Hematopoietic multipotent progenitor cell (in vitro differentiated cells): Measurements from ENCODE around the gene ZDHHC11. TPM values are rescaled to one million over a fixed set of nuclear protein-coding genes. Genes with fewer than 3 reads are reported as not detected.
"Not testable (repeated sequence)": the region's sequence is repeated elsewhere in the genome, so short reads cannot be mapped to it uniquely, and the experiment has no call there.

Experiments used
- DNase-seq, 3 donors: peaks; one replicate each; pipeline ENCODE4 v3.0.0-alpha.2; 2011 to 2015; ENCODE audit warnings: low read depth in 2 of 3, low spot score in 2 of 3
- total RNA-seq: library from RNA; depleted of rRNA; stranded (reverse); fragments of >200 nt; gene quantifications from one replicate; pipeline ENCODE4 v1.2.3, GENCODE V29; 2012

Gene ZDHHC11
- total RNA-seq, 1 donor: 5.9 TPM

GRCh38 chr5:751992-752391 is 98.8 kb downstream of the ZDHHC11 start:
- DNase-seq: not testable (repeated sequence)

- DNase-seq: no peak
These were observed 99.3 kb downstream of the ZDHHC11 start for GRCh38 chr5:751496-751895.

GRCh38 chr5:750226-750625 is 100.6 kb downstream of the ZDHHC11 start:
- DNase-seq: not testable (repeated sequence)

DNA sequence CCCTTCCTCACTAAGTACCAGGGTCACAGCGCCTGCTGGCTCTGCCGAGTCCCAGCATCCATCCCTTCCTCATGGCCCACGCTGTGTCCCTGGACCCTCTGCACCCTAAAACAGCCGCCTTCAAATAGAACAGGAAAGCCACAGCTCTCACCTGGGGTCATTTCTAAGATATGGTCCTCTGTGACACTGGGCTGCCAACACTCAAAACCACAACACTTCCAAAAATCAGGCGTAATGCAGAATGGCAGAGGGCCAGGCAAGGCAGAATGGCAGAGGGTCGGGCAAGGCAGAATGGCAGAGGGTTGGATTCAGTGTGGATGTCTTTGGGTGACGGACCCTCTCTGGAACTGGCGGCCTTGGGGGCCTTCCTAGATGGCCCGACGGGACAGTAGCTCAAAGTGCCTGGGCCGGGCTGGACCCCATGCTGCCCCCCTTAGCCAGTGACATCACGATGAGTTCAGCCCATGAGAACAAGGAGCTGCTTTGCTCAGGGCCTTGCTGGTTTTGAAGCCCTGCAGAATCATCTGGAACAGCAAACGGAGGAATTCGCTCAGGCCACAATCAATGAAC is 101.6 kb downstream of the ZDHHC11 start:
- no peak for DNase-seq

DNA sequence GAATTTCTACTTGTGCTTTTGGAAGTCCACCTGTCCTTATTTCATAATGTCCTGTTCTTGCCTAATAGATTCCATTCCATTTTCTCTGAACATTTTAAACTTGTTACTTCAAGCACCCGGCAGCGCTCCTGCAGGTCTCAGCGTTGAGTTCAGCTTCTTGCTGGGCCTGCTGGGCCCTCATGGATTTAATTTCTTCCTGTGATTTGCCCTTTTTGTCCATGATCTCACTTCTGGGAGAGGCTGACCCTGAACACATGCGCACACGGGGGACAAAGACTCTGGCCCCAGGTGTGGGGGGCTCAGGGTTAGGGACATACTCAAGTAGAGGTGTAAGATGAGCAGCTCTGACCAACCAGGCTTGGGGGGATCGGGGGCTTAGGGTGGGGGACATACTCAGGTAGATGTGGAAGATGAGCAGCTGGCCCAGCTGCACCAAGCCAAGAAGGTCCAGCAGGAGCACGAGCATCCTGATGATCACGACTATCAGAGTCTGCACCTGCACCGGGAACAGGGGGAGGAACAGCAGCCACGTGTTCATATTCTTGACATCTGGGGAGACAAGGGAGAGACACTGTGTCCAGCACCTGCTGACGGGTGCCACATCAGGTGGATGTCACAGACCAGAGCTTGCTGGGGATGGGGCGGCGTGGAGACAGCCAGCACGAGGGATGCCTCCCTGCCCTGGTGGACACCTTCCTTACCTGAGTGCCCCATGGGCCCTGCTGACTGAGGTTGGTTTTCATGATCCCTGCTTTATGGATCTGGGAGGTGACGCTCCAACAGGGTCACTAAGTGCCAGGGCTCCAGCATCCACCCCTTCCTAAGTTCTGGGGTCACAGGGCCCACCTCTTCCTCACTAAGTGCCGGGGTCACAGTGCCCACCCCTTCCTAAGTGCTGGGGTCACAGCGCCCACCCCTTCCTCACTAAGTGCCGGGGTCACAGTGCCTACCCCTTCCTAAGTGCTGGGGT is 102.5 kb downstream of the ZDHHC11 start:
- not testable (repeated sequence) for DNase-seq

DNA sequence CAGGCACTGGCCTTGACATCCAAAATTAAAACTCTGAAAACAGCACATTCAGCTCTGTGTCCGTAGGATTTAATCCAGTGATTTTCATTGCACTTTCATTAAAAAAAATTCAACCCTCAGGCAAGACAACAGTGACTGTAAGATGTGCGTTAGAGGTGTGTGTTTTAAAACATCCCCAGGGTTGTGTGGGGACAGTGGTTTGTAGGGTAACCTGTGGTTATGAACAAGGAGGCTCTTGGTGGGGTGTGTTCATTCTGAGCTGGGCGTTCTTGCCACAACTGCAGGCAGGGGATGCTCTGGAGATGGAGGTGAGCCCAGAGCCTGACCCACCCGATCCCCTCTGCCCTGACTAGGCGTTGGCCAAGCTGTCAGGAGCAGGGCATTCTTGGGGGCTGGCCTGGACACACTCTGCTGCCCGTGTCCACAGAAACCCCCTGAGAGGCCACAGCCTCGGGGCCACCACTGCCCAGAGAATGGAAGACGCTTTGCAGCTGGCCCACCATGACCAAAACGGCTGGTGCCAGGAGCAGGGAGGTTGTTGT is 103.4 kb downstream of the ZDHHC11 start:
- not testable (repeated sequence) for DNase-seq

- no peak for DNase-seq
These were observed 104.5 kb downstream of the ZDHHC11 start for GRCh38 chr5:746258-746761.

Other genes starting within 250 kb of the ZDHHC11 start
- gene CEP72, start 238.6 kb downstream of the ZDHHC11 start, total RNA-seq: 5.9 TPM
- 12.9 TPM for gene TPPP, start 157.6 kb downstream of the ZDHHC11 start, total RNA-seq
- 1.6 TPM for gene ZDHHC11B, start 66.3 kb downstream of the ZDHHC11 start, total RNA-seq
- gene BRD9, start 41.8 kb upstream of the ZDHHC11 start, total RNA-seq: 34.2 TPM
- gene TRIP13, start 41.9 kb upstream of the ZDHHC11 start, total RNA-seq: 4.8 TPM
- gene NKD2, start 157.8 kb upstream of the ZDHHC11 start, total RNA-seq: under 0.01 TPM